OCI-LY3 (cell line): ENCODE results near the gene ZNF106.
A peak's percentile ranks its signal among the peaks of the same experiment; 100 is the strongest.

ENCODE experiments used
- H2AFZ ChIP-seq: fragments of 200-600, 300-600 bp; shearing (Covaris generic); 2 replicates; pipeline ENCODE4 v1.6.0; 2014; ENCODE audit warnings: antibody characterized with exemption, low read depth, low read length
- H3K27ac ChIP-seq: fragments of 200-600, 300-600 bp; sonication (generic); 2 replicates; pipeline ENCODE4 v1.5.1; 2014; ENCODE audit warnings: mild to moderate bottlenecking, low read length, moderate library complexity, mixed read lengths
- H3K27me3 ChIP-seq: fragments of 200-600, 300-600 bp; sonication (generic); 2 replicates; pipeline ENCODE4 v1.6.1; 2014; ENCODE audit warnings: low read depth, low read length, mixed read lengths
- H3K36me3 ChIP-seq: fragments of 200-600, 300-600 bp; sonication (generic); replicated peaks from 2 replicates; pipeline ENCODE3; 2014; ENCODE audit warnings: low read depth, low read length, mixed read lengths
- H3K4me1 ChIP-seq: fragments of 300-600, 200-600 bp; sonication (generic); 2 replicates; pipeline ENCODE4 v1.6.1; 2014; ENCODE audit warnings: low read length, mixed read lengths
- H3K4me2 ChIP-seq: fragments of 200-600, 300-600 bp; sonication (generic); 2 replicates; pipeline ENCODE4 v1.6.1; 2014; ENCODE audit warnings: low read length, mixed read lengths
- H3K4me3 ChIP-seq: fragments of 300-600, 200-600 bp; sonication (generic); 2 replicates; pipeline ENCODE4 v1.5.1; 2014; ENCODE audit warnings: antibody characterized with exemption, mild to moderate bottlenecking, low read length, moderate library complexity
- H3K79me2 ChIP-seq: fragments of 300-600, 200-600 bp; shearing (Covaris generic); 2 replicates; pipeline ENCODE4 v1.6.1; 2014; ENCODE audit warnings: mild to moderate bottlenecking, low read length, mixed read lengths
- H3K9ac ChIP-seq: fragments of 300-600, 200-600 bp; shearing (Covaris generic); 2 replicates; pipeline ENCODE4 v1.6.0; 2014; ENCODE audit warnings: mild to moderate bottlenecking, low read length, moderate library complexity
- H3K9me3 ChIP-seq: fragments of 200-600, 300-600 bp; shearing (Covaris generic); 2 replicates; pipeline ENCODE4 v1.6.1; 2014; ENCODE audit warnings: low read length, mixed read lengths; ENCODE audit not compliant: insufficient read depth
- H4K20me1 ChIP-seq: fragments of 200-600, 300-600 bp; sonication (generic); 2 replicates; pipeline ENCODE4 v1.6.1; 2016; ENCODE audit warnings: low read length, mixed read lengths; ENCODE audit not compliant: insufficient read depth
- CTCF ChIP-seq: fragments of 200-600, 300-600 bp; sonication (generic); IDR thresholded peaks from 2 replicates; pipeline ENCODE4 v1.5.1; 2014; ENCODE audit warnings: antibody characterized with exemption, low read length, low read depth
- EZH2phosphoT487 ChIP-seq: fragments of 200-600 bp; shearing (Covaris generic); IDR thresholded peaks from 2 replicates; pipeline ENCODE4 v1.6.1; 2018; ENCODE audit warnings: antibody characterized with exemption, mixed run types, low read depth

ZNF106 gene

GRCh38 chr15:42490671-42491538, at the start of gene ZNF106:
Gene ZNF106, minus strand, starts transcription at chr15:42491141. Its CDS starts 18,852 bp downstream, at chr15:42472289.
- Histone ChIP-seq H3K9ac (peak within 1 kb of the TSS; percentile 94), H3K4me1 (peaks cover 14% of the 10 kb centered on the region), H3K27me3 (no peaks in the 10 kb centered on the region), H3K36me3 (no peaks in the 10 kb centered on the region), H3K27ac (peak within 1 kb of the TSS; percentile 69), H2AFZ (peak within 1 kb of the TSS; percentile 95), H4K20me1 (no peaks in the 10 kb centered on the region), H3K79me2 (peaks cover 44% of the 10 kb centered on the region), H3K9me3 (no peaks in the 10 kb centered on the region), H3K4me3 (peak within 1 kb of the TSS; percentile 91), H3K4me2 (peak within 1 kb of the TSS; percentile 78)
- TF ChIP-seq EZH2phosphoT487 (no peak), CTCF (no peak)

GRCh38 chr15:42533246-42533645, 42.3 kb upstream of the ZNF106 start:
- no peak overlapping the region for H3K9ac ChIP-seq
- H3K27ac ChIP-seq: no peak overlapping the region
- no peak overlapping the region for H3K4me3 ChIP-seq
- H3K79me2 ChIP-seq: no peaks in the 10 kb centered on the region
- no peaks in the 10 kb centered on the region for H3K4me1 ChIP-seq
- H4K20me1 ChIP-seq: no peaks in the 10 kb centered on the region
- H3K36me3 ChIP-seq: peaks cover 28% of the 10 kb centered on the region
- H3K27me3 ChIP-seq: no peaks in the 10 kb centered on the region
- H3K4me2 ChIP-seq: no peak overlapping the region
- no peak overlapping the region for H2AFZ ChIP-seq
- H3K9me3 ChIP-seq: no peaks in the 10 kb centered on the region
- TF ChIP-seq EZH2phosphoT487: no peak
- TF ChIP-seq CTCF: no peak

GRCh38 chr15:42528970-42529369, 38.0 kb upstream of the ZNF106 start:
- H3K9ac ChIP-seq: no peak overlapping the region
- no peaks in the 10 kb centered on the region for H4K20me1 ChIP-seq
- TF ChIP-seq EZH2phosphoT487: no peak
- no peak for TF ChIP-seq CTCF
- no peak overlapping the region for H2AFZ ChIP-seq
- H3K4me3 ChIP-seq: no peak overlapping the region
- H3K9me3 ChIP-seq: no peaks in the 10 kb centered on the region
- peaks cover 12% of the 10 kb centered on the region for H3K36me3 ChIP-seq
- H3K4me1 ChIP-seq: no peaks in the 10 kb centered on the region
- no peak overlapping the region for H3K27ac ChIP-seq
- H3K79me2 ChIP-seq: no peaks in the 10 kb centered on the region
- H3K27me3 ChIP-seq: no peaks in the 10 kb centered on the region
- H3K4me2 ChIP-seq: no peak overlapping the region

- Histone ChIP-seq H3K4me3 (no peak overlapping the region), H3K27me3 (no peaks in the 10 kb centered on the region), H3K9me3 (no peaks in the 10 kb centered on the region), H3K27ac (no peak overlapping the region), H4K20me1 (no peaks in the 10 kb centered on the region), H3K79me2 (no peaks in the 10 kb centered on the region), H3K4me1 (no peaks in the 10 kb centered on the region), H3K4me2 (no peak overlapping the region), H2AFZ (no peak overlapping the region), H3K36me3 (peaks cover 17% of the 10 kb centered on the region), H3K9ac (no peak overlapping the region)
- no peak for TF ChIP-seq EZH2phosphoT487
These were observed 32.4 kb upstream of the ZNF106 start for GRCh38 chr15:42523331-42523730.
